Uterus (tissue), 2 donors: ENCODE measurements around the gene OTUB2.
A peak's percentile ranks its signal among the peaks of the same experiment; 100 is the strongest.

Experiments
- POLR2A ChIP-seq, 2 donors: fragments of 450-650 bp; IDR thresholded peaks; one replicate each; pipeline ENCODE4 v1.6.1; 2016; ENCODE audit warnings: antibody characterized with exemption in 2 of 2, mild to moderate bottlenecking in 1 of 2, moderate library complexity in 1 of 2
- TF ChIP-seq, protein P1 (sequence below), 4 experiments: fragments of 200-600 bp in 2 of 4; fragments of 450-650 bp in 2 of 4; sonication (generic) in 2 of 4; IDR thresholded peaks; one replicate each; pipeline ENCODE4 v1.5.1; 2016 to 2019; ENCODE audit warnings: antibody characterized with exemption in 4 of 4, mild to moderate bottlenecking in 2 of 4, moderate library complexity in 1 of 4

DNA sequence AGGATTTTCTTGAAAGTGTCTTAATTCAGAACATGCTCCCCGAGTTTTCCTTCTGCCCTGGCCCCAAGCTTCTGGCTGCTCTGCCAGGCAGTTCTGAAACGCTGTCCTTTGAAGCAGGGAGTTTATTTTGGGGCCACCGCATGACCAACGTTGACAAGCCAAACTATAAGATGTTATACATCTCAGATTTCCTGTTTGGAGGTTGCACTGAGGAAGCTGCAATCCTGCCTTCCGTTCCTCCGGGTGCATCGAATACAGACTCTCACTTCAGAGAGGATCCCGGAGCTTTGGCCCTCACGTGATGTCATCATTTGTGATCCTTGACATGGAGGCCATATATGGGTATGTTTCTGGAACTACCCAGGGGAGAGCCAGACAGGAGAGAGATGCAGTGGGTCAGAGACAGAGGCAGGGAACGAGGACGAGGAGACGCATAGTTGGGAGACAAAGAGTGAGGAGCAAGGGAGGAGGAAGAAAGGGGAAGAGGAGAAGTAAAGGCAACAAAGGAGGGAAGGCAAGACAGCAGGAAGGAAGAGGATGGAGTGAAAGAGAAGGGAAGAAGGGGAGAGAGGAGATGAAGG, 49.6 kb upstream of the OTUB2 start, which contains the start of gene ASB2:
- TF ChIP-seq, protein P1, sequence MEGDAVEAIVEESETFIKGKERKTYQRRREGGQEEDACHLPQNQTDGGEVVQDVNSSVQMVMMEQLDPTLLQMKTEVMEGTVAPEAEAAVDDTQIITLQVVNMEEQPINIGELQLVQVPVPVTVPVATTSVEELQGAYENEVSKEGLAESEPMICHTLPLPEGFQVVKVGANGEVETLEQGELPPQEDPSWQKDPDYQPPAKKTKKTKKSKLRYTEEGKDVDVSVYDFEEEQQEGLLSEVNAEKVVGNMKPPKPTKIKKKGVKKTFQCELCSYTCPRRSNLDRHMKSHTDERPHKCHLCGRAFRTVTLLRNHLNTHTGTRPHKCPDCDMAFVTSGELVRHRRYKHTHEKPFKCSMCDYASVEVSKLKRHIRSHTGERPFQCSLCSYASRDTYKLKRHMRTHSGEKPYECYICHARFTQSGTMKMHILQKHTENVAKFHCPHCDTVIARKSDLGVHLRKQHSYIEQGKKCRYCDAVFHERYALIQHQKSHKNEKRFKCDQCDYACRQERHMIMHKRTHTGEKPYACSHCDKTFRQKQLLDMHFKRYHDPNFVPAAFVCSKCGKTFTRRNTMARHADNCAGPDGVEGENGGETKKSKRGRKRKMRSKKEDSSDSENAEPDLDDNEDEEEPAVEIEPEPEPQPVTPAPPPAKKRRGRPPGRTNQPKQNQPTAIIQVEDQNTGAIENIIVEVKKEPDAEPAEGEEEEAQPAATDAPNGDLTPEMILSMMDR (IDR thresholded peaks at IDR 0.05), result peak in 1 of 4 experiments; percentile 6
- TF ChIP-seq POLR2A (IDR thresholded peaks at IDR 0.05), result peak; percentile 64 to 74
